ENCODE measurements around the gene TCEA2. TPM values are rescaled to one million over a fixed set of nuclear protein-coding genes. Genes with fewer than 3 reads are reported as not detected.

TCEA2 gene
- total and polyA plus RNA-seq, 9 of the 15 experiments (the other 6 are each of a cell fraction or from before 2014, with no cell fraction given): 1.4 to 28.7 (median 5.4) TPM

- TF ChIP-seq MGA (IDR thresholded peaks at IDR 0.05) (peak; percentile 91), SMC3 (conservative IDR thresholded peaks at IDR 0.05; ENCODE audit: insufficient read depth, low read depth, low read length) (peak; percentile 40), L3MBTL2 (IDR thresholded peaks at IDR 0.05) (peak; percentile 93), MTA3 (IDR thresholded peaks at IDR 0.05; ENCODE audit: borderline replicate concordance) (peak; percentile 88; the same call in 1 of the 2 replicates), RB1 (IDR thresholded peaks at IDR 0.05; ENCODE audit: low read depth) (peak; percentile 93), NCOA6 (IDR thresholded peaks at IDR 0.05) (peak; percentile 84), CREM (IDR thresholded peaks at IDR 0.05; ENCODE audit: low read depth) (peak; percentile 50), ETV6 (IDR thresholded peaks at IDR 0.05; ENCODE audit: borderline replicate concordance in 1 of 2, low read depth in 2 of 2, low read length in 1 of 2) (no peak), ETV6 (CRISPR knock-in tag; IDR thresholded peaks at IDR 0.05; ENCODE audit: borderline replicate concordance) (peak; percentile 70; the same call in 1 of the 2 replicates), UBTF (IDR thresholded peaks at IDR 0.05; ENCODE audit: borderline replicate concordance in 1 of 2, low read depth in 2 of 2, low read length in 2 of 2) (peak; percentile 92 to 96), HNRNPLL (IDR thresholded peaks at IDR 0.05; ENCODE audit: low read depth, low read length, poor library complexity, severe bottlenecking) (peak; percentile 48), ZNF511 (CRISPR knock-in tag; IDR thresholded peaks at IDR 0.05) (peak; percentile 78), U2AF1 (optimal IDR thresholded peaks at IDR 0.05; ENCODE audit: low read depth, low read length) (peak; percentile 79)
Measured at GRCh38 chr20:64038565-64039292, 24.3 kb upstream of the TCEA2 start (continued).
